Measurements from ENCODE around the gene CAD.

The CAD gene

DNA sequence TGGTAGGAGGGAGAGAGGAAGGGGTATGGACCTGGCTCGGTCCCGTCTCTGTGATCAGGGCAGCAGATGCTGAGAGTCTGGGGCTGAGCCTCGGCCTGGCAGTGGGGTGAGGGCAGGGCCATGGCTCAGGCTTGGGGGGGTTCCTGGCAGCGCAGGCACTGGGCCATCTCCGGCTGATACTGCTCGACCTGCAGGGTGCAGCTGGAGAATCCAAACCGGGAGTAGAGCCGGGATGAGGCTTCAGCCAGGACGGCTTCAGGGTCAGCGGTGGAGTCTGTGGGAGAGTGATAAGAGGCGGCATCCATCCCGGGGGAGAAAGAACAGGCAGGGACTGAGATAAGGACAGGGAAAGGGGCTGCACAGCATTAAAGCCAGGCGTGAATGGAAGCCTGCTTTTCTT lies 38.0 kb downstream of the CAD start:
- no peak overlapping the region for H3K4me3 ChIP-seq (ENCODE audit: low read depth, low read length)
- DNase-seq (ENCODE audit: low read depth), result no peak
- no peak for TF ChIP-seq POLR2A (IDR thresholded peaks at IDR 0.05; ENCODE audit: extremely low read depth, insufficient read length)
- TF ChIP-seq MAX (IDR thresholded peaks at IDR 0.05; ENCODE audit: low read depth, low read length), result no peak
- TF ChIP-seq MYC (IDR thresholded peaks at IDR 0.05; ENCODE audit: low read depth, low read length), result no peak
- TF ChIP-seq, protein P1, sequence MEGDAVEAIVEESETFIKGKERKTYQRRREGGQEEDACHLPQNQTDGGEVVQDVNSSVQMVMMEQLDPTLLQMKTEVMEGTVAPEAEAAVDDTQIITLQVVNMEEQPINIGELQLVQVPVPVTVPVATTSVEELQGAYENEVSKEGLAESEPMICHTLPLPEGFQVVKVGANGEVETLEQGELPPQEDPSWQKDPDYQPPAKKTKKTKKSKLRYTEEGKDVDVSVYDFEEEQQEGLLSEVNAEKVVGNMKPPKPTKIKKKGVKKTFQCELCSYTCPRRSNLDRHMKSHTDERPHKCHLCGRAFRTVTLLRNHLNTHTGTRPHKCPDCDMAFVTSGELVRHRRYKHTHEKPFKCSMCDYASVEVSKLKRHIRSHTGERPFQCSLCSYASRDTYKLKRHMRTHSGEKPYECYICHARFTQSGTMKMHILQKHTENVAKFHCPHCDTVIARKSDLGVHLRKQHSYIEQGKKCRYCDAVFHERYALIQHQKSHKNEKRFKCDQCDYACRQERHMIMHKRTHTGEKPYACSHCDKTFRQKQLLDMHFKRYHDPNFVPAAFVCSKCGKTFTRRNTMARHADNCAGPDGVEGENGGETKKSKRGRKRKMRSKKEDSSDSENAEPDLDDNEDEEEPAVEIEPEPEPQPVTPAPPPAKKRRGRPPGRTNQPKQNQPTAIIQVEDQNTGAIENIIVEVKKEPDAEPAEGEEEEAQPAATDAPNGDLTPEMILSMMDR (IDR thresholded peaks at IDR 0.05; ENCODE audit: low read depth, low read length), result no peak

- no peak for TF ChIP-seq MYC (IDR thresholded peaks at IDR 0.05; ENCODE audit: low read depth, low read length)
- TF ChIP-seq, protein P1 (IDR thresholded peaks at IDR 0.05; ENCODE audit: low read depth, low read length), result no peak
- no peak for TF ChIP-seq POLR2A (IDR thresholded peaks at IDR 0.05; ENCODE audit: extremely low read depth, insufficient read length)
- no peak for TF ChIP-seq MAX (IDR thresholded peaks at IDR 0.05; ENCODE audit: low read depth, low read length)
- no peak overlapping the region for H3K4me3 ChIP-seq (ENCODE audit: low read depth, low read length)
- no peak for DNase-seq (ENCODE audit: low read depth)
Observed at GRCh38 chr2:27255660-27256059, 38.5 kb downstream of the CAD start.

DNA sequence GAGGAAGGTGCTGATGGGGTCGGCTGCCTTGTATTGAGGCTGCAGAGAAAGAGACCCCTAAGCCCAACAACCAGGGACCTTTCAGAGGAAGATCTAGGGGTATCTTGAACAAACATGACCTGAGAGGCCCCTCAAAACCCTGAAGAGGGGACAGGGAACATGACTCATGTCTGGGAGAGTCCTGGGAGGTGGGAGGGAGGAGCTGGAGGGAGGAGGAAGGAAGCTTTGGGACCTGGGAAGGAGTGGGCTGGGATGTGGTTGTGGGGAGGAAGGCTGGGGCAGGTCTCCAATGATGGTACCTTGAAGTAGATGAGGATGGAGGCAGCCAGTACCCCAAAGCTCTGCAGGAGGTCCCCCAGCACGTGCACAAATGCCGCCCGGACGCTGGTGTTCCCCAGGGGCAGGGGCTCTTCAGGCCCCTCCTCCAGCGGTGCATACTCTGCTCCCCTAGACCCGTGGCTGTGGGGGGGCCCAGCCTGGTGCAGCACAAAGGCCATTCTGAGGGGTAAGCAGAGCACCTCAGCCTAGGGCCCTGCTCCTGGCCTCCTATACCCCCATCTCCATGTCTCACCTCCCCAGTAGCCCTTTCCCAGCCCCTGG lies 39.8 kb downstream of the CAD start:
- no peak overlapping the region for H3K4me3 ChIP-seq (ENCODE audit: low read depth, low read length)
- TF ChIP-seq POLR2A (IDR thresholded peaks at IDR 0.05; ENCODE audit: extremely low read depth, insufficient read length), result no peak
- TF ChIP-seq, protein P1 (IDR thresholded peaks at IDR 0.05; ENCODE audit: low read depth, low read length), result no peak
- TF ChIP-seq MAX (IDR thresholded peaks at IDR 0.05; ENCODE audit: low read depth, low read length), result no peak
- TF ChIP-seq MYC (IDR thresholded peaks at IDR 0.05; ENCODE audit: low read depth, low read length), result no peak
- DNase-seq (ENCODE audit: low read depth), result no peak

DNA sequence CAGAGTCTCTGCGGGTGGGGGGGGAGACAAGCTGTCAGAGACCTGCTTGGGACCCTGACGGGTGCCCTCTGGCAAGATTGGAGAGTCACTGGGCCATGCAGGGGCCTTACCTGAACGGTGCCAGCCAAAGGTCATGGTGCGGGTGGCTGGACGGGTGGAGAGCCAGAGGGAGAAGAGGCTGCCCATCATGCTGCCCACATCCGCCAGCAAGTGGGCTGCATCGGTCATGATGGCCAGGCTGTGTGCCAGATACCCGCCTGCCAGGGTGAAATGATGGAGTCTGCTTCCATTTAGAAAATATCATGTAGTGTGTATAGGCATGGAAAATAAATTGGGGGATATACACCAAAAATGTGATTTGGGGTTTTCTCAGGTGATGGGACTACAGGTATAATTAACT lies 40.9 kb downstream of the CAD start:
- TF ChIP-seq MAX (IDR thresholded peaks at IDR 0.05; ENCODE audit: low read depth, low read length), result no peak
- TF ChIP-seq POLR2A (IDR thresholded peaks at IDR 0.05; ENCODE audit: extremely low read depth, insufficient read length), result no peak
- TF ChIP-seq, protein P1 (IDR thresholded peaks at IDR 0.05; ENCODE audit: low read depth, low read length), result no peak
- TF ChIP-seq MYC (IDR thresholded peaks at IDR 0.05; ENCODE audit: low read depth, low read length), result no peak
- H3K4me3 ChIP-seq (ENCODE audit: low read depth, low read length), result no peak overlapping the region
- no peak for DNase-seq (ENCODE audit: low read depth)

GRCh38 chr2:27261241-27261925 lies 44.2 kb downstream of the CAD start:
- no peak for DNase-seq (ENCODE audit: low read depth)

GRCh38 chr2:27261926-27262298 lies 44.7 kb downstream of the CAD start:
- H3K4me3 ChIP-seq (ENCODE audit: low read depth, low read length), result no peak overlapping the region
- TF ChIP-seq, protein P1 (IDR thresholded peaks at IDR 0.05; ENCODE audit: low read depth, low read length), result no peak
- TF ChIP-seq MAX (IDR thresholded peaks at IDR 0.05; ENCODE audit: low read depth, low read length) (no peak), MYC (IDR thresholded peaks at IDR 0.05; ENCODE audit: low read depth, low read length) (no peak), POLR2A (IDR thresholded peaks at IDR 0.05; ENCODE audit: extremely low read depth, insufficient read length) (no peak)
- no peak for DNase-seq (ENCODE audit: low read depth)

More at GRCh38 chr2:27261241-27261925, 44.2 kb downstream of the CAD start:
- no peak overlapping the region for H3K4me3 ChIP-seq (ENCODE audit: low read depth, low read length)
- no peak for TF ChIP-seq MYC (IDR thresholded peaks at IDR 0.05; ENCODE audit: low read depth, low read length)

All from NB4 (cell line).